ENCODE measurements around the gene SLC13A5. TPM values are rescaled to one million over a fixed set of nuclear protein-coding genes. Genes with fewer than 3 reads are reported as not detected.

The SLC13A5 gene
- total RNA-seq, 4 donors from 2014 or later = 0.61 to 2.8 TPM; not detected in 2

DNA sequence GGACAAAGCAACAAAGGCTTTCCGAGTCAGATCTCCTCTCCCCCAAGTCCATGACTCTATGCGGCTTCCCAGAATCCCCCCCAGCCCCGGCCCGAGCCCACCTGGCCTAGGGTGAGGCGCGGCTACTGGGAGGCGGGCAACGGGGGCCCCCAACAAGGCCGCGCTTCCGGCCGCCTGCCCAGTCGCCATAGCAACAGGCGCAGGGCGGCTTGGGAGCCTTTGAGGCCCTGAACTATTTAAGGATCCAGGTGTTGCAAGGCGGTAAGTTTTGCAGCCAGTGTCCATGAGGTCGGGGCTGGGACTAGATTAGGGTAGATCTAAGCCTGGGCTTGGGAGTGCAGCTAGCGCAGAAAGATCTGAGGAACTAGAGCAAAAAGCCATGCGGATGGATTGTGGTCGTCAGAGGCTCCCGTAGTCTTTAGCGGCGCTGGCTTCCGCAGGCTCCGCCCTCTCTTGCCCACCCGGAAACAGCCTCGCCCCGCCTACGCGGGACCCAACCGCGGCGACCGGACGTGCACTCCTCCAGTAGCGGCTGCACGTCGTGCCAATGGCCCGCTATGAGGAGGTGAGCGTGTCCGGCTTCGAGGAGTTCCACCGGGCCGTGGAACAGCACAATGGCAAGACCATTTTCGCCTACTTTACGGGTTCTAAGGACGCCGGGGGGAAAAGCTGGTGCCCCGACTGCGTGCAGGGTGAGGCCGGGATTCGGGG is 72.5 kb downstream of the SLC13A5 start, which contains the start of the genes KIAA0753 and TXNDC17:
TSS of gene KIAA0753 (minus strand) at position 176 of the 711 bp plus-strand sequence. CDS start 5,608 bp downstream, outside the sequence.
TSS of gene TXNDC17 (plus strand) at position 525 of the 711 bp plus-strand sequence. CDS start at position 548, 23 bp downstream.
- no peaks in the 10 kb centered on the region for H3K27me3 ChIP-seq
- no peaks in the 10 kb centered on the region for H3K9me3 ChIP-seq
- TF ChIP-seq, protein P1, sequence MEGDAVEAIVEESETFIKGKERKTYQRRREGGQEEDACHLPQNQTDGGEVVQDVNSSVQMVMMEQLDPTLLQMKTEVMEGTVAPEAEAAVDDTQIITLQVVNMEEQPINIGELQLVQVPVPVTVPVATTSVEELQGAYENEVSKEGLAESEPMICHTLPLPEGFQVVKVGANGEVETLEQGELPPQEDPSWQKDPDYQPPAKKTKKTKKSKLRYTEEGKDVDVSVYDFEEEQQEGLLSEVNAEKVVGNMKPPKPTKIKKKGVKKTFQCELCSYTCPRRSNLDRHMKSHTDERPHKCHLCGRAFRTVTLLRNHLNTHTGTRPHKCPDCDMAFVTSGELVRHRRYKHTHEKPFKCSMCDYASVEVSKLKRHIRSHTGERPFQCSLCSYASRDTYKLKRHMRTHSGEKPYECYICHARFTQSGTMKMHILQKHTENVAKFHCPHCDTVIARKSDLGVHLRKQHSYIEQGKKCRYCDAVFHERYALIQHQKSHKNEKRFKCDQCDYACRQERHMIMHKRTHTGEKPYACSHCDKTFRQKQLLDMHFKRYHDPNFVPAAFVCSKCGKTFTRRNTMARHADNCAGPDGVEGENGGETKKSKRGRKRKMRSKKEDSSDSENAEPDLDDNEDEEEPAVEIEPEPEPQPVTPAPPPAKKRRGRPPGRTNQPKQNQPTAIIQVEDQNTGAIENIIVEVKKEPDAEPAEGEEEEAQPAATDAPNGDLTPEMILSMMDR (IDR thresholded peaks at IDR 0.05) = peak in 1 of 4 experiments; percentile 10
- peak; percentile 41 to 71 for TF ChIP-seq POLR2A (IDR thresholded peaks at IDR 0.05)
- H3K36me3 ChIP-seq = no peaks in the 10 kb centered on the region
- peak; percentile 88 to 89 for DNase-seq
- peaks cover 0 to 13% of the 10 kb centered on the region in 2 donors for H3K4me1 ChIP-seq
- H3K27ac ChIP-seq = peak within 1 kb of the TSS; percentile 73 to 81
- intact Hi-C loops (cut with DNase I; ENCODE audit: low total_unique reads) = no loop called here
- peak within 1 kb of the TSS; percentile 87 to 90 for H3K4me3 ChIP-seq

DNA sequence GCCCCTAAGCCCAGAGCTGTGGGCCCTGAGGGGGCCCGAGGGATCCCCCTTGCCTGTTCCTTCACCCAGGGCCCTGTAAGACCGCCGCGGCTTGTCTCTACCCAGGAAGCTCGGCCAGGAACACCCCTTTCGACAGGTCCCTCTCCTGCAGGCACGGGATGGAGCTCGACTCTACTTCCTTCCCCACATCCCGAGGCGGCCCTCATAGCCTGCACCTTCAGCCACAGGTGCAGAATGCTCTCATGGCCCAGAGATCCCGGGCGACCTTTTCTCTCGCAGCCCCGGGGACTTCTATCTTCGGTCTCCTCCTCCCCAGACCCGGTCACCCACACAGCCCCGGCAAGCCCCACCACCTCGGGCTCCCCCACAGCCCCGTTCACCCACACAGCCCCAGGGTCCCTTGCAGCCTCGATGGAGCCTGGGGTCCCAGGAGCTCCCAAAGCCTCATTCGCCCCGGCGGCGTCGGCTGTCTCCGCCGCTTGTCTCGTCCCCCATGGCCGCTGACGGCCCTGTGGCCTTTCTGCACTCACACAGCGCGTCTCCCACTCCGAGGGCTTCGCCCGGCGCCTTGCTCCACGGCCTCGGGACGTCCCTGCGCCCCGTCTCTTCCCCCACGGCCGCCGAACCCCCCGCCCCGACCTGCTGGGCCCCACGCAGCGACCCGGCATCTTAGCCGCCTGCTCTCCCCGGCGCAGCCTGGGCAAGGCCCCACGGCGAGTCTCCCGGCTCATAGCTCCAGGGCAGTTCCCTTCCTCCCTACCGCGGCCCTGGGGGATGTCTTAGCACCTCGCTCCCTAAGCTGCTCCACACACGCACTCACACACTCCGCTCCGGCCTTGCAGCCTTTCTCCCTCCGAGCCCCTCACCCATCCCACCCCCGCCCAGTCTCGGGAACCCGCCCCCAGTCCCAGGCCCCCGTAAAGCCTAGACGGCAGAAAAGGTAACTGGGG is 73.3 kb downstream of the SLC13A5 start:
- Histone ChIP-seq H3K4me1 (peaks cover 0 to 13% of the 10 kb centered on the region in 2 donors), H3K27ac (peak overlapping the region; percentile 73 to 81), H3K9me3 (no peaks in the 10 kb centered on the region), H3K4me3 (peak overlapping the region; percentile 87 to 90), H3K36me3 (no peaks in the 10 kb centered on the region), H3K27me3 (no peaks in the 10 kb centered on the region)
- TF ChIP-seq, protein P1 (IDR thresholded peaks at IDR 0.05) = no peak
- TF ChIP-seq POLR2A (IDR thresholded peaks at IDR 0.05) = no peak
- intact Hi-C loops (cut with DNase I; ENCODE audit: low total_unique reads) = no loop called here
- peak in 1 of 2 donors; percentile 28 for DNase-seq

DNA sequence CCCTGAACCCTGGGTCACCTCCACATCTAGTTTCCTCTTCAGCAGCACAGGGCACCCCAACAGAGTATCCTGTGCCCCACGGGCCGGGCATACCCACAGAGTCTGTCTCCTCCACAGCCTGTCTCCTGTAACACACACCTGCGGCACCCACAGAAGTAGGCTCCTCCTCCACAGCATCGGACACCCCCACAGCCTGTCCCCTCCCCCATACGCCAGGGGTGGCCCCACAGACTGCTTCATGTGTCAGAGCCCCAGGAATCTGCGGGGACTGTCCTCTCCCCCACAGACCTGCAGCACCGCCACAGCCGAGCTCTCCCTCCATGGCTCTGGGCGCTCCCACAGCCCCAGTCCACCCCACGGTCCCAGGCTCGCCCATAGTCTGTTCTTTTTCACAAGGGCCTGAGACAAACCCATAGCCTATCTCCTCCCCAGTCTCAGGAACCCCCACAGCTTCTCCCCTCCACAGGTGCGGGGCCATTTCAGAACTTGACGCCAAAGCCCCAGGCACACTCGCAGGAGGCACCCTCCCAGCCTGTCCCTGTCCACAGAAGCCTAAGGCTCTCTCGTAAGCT is 74.1 kb downstream of the SLC13A5 start:
- no peaks in the 10 kb centered on the region for H3K9me3 ChIP-seq
- peaks cover 0 to 13% of the 10 kb centered on the region in 2 donors for H3K4me1 ChIP-seq
- TF ChIP-seq, protein P1 (IDR thresholded peaks at IDR 0.05) = no peak
- no peak for TF ChIP-seq POLR2A (IDR thresholded peaks at IDR 0.05)
- no peaks in the 10 kb centered on the region for H3K36me3 ChIP-seq
- H3K27ac ChIP-seq = no peak overlapping the region
- H3K27me3 ChIP-seq = no peaks in the 10 kb centered on the region
- H3K4me3 ChIP-seq = peak overlapping the region; percentile 87 to 90
- intact Hi-C loops (cut with DNase I; ENCODE audit: low total_unique reads) = no loop called here
- no peak for DNase-seq

DNA sequence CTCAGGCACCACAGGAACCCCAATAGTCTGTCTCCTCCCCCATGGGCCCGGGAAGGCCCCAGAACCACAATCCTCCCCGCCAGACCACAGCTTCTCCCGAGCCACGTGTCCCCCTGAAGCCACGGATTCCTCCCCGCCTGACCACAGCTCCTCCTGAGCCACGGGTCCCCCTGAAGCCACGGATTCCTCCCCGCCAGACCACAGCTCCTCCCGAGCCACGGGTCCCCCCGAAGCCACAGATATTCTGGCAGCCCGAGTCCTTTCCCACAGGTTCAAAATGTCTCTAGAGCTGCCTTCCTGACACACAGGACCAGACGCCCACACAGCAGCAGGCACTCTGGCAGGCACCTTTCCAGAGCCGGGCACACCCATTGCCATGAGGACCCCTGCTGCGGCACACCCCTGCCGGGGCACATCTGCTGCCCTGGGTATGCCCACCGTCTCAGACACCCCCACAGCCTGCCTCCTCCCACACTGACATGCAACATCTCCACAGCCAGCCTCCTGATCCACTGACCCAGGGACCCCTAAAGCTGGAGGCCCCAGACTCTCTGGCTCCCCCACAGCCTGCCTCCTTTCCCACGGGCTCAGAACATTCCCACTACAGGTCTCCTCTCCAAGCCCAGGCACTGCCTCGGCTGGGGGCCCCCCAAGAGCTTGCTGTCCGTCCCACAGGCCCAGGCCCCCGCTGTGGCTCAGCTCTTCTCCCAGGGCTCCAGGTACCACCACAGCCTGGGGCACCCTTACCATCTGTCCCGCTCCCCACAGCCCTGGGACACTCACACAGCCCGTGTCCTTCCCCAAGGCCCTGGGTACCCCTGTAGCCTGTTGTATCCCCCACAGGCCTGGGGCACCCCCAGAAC is 74.9 kb downstream of the SLC13A5 start:
- no peak for DNase-seq
- Histone ChIP-seq H3K27me3 (no peaks in the 10 kb centered on the region), H3K4me3 (no peak overlapping the region), H3K9me3 (no peaks in the 10 kb centered on the region), H3K36me3 (no peaks in the 10 kb centered on the region), H3K4me1 (peaks cover 0 to 13% of the 10 kb centered on the region in 2 donors), H3K27ac (no peak overlapping the region)
- intact Hi-C loops (cut with DNase I; ENCODE audit: low total_unique reads) = no loop called here
- TF ChIP-seq, protein P1 (IDR thresholded peaks at IDR 0.05) = no peak
- no peak for TF ChIP-seq POLR2A (IDR thresholded peaks at IDR 0.05)
